Measurements from ENCODE around the gene PIN4.
"Not testable (repeated sequence)": the region's sequence is repeated elsewhere in the genome, so short reads cannot be mapped to it uniquely, and the experiment has no call there.

PIN4 gene

GRCh38 chrX:72181178-72182125, at the start of gene PIN4:
Gene PIN4 (plus strand): TSS chrX:72181757. CDS start chrX:72181786, 29 bp downstream.
- DNase-seq (ENCODE audit: low read depth in 3 of 3) = peak; percentile 46 to 62 (median 58)

- DNase-seq (ENCODE audit: low read depth in 3 of 3) = no peak
These were observed 49.1 kb upstream of the PIN4 start for GRCh38 chrX:72132456-72132855.

GRCh38 chrX:72133851-72134546, 47.6 kb upstream of the PIN4 start:
- no peak for DNase-seq (ENCODE audit: low read depth in 3 of 3)

- no peak for DNase-seq (ENCODE audit: low read depth in 3 of 3)
These were observed 43.6 kb upstream of the PIN4 start for GRCh38 chrX:72137846-72138495.

- no peak for DNase-seq (ENCODE audit: low read depth in 3 of 3)
These were observed 42.0 kb upstream of the PIN4 start for GRCh38 chrX:72139538-72139937.

- no peak for DNase-seq (ENCODE audit: low read depth in 3 of 3)
These were observed 40.1 kb upstream of the PIN4 start for GRCh38 chrX:72141372-72142004.

GRCh38 chrX:72142094-72142793, 39.3 kb upstream of the PIN4 start:
- DNase-seq (ENCODE audit: low read depth in 3 of 3) = no peak

- no peak for DNase-seq (ENCODE audit: low read depth in 3 of 3)
These were observed 38.6 kb upstream of the PIN4 start for GRCh38 chrX:72142794-72143608.

GRCh38 chrX:72143609-72143907, 38.0 kb upstream of the PIN4 start:
- DNase-seq (ENCODE audit: low read depth in 3 of 3) = no peak

GRCh38 chrX:72145181-72145580, 36.4 kb upstream of the PIN4 start:
- no peak for DNase-seq (ENCODE audit: low read depth in 3 of 3)

- no peak for DNase-seq (ENCODE audit: low read depth in 3 of 3)
These were observed 35.0 kb upstream of the PIN4 start for GRCh38 chrX:72146527-72146926.

- no peak for DNase-seq (ENCODE audit: low read depth in 3 of 3)
These were observed 22.8 kb upstream of the PIN4 start for GRCh38 chrX:72158773-72159172.

GRCh38 chrX:72159769-72160168, 21.8 kb upstream of the PIN4 start:
- DNase-seq (ENCODE audit: low read depth in 3 of 3) = no peak

GRCh38 chrX:72165551-72165950, 16.0 kb upstream of the PIN4 start:
- no peak for DNase-seq (ENCODE audit: low read depth in 3 of 3)

GRCh38 chrX:72169008-72169728, 12.4 kb upstream of the PIN4 start:
- DNase-seq (ENCODE audit: low read depth in 3 of 3) = peak in 1 of 3 experiments; percentile 14

GRCh38 chrX:72176289-72176688, 5.3 kb upstream of the PIN4 start:
- DNase-seq (ENCODE audit: low read depth in 3 of 3) = not testable (repeated sequence)

- DNase-seq (ENCODE audit: low read depth in 3 of 3) = no peak
These were observed 4.6 kb upstream of the PIN4 start for GRCh38 chrX:72176981-72177380.

GRCh38 chrX:72180539-72180938, 1.0 kb upstream of the PIN4 start:
- no peak for DNase-seq (ENCODE audit: low read depth in 3 of 3)

GRCh38 chrX:72182924-72183323, 1.4 kb downstream of the PIN4 start:
- no peak for DNase-seq (ENCODE audit: low read depth in 3 of 3)
